Smooth muscle cell (in vitro differentiated cells): ENCODE results near the gene APOL3. TPM values are rescaled to one million over a fixed set of nuclear protein-coding genes. Genes with fewer than 3 reads are reported as not detected.
A peak's percentile ranks its signal among the peaks of the same experiment; 100 is the strongest.
"Not testable (repeated sequence)": the region's sequence is repeated elsewhere in the genome, so short reads cannot be mapped to it uniquely, and the experiment has no call there.

Source experiments
- DNase-seq: peaks from one replicate; lab custom pipeline; 2025; ENCODE audit not compliant: unreplicated experiment; lab: John Stamatoyannopoulos, UW
- H2AFZ ChIP-seq: fragments of 200-600 bp; sonication (generic); 2 replicates; pipeline ENCODE4 v1.6.0; 2016; ENCODE audit warnings: antibody characterized with exemption, low read depth, mild to moderate bottlenecking
- H3F3A ChIP-seq: fragments of 200-600 bp; sonication (generic); 2 replicates; pipeline ENCODE4 v1.6.0; 2017; ENCODE audit warnings: antibody characterized with exemption, low read depth
- H3K27ac ChIP-seq: fragments of 200-600 bp; sonication (generic); 2 replicates; pipeline ENCODE4 v1.5.1; 2016; ENCODE audit warnings: low read depth, mild to moderate bottlenecking
- H3K27me3 ChIP-seq: fragments of 200-600 bp; sonication (generic); 2 replicates; pipeline ENCODE4 v1.6.1; 2016; ENCODE audit warnings: low read depth, mild to moderate bottlenecking
- H3K36me3 ChIP-seq: fragments of 200-600 bp; sonication (generic); 2 replicates; pipeline ENCODE4 v1.5.1; 2016; ENCODE audit warnings: low read depth
- H3K4me1 ChIP-seq: fragments of 200-600 bp; sonication (generic); 2 replicates; pipeline ENCODE4 v1.5.1; 2016; ENCODE audit warnings: low read depth
- H3K4me2 ChIP-seq: fragments of 200-600 bp; sonication (generic); 2 replicates; pipeline ENCODE4 v1.6.0; 2016; ENCODE audit warnings: mild to moderate bottlenecking
- H3K4me3 ChIP-seq: fragments of 200-600 bp; sonication (generic); 2 replicates; pipeline ENCODE4 v1.5.1; 2016; ENCODE audit warnings: mild to moderate bottlenecking
- H3K79me2 ChIP-seq: fragments of 200-600 bp; sonication (generic); 2 replicates; pipeline ENCODE4 v1.6.0; 2016; ENCODE audit warnings: low read depth, mild to moderate bottlenecking
- H3K9ac ChIP-seq: fragments of 200-600 bp; sonication (generic); 2 replicates; pipeline ENCODE4 v1.6.0; 2016; ENCODE audit warnings: low read depth
- H3K9me3 ChIP-seq: fragments of 200-600 bp; sonication (generic); replicated peaks from 2 replicates; pipeline ENCODE4 v1.5.1; 2016; ENCODE audit warnings: low read depth
- H4K20me1 ChIP-seq: fragments of 200-600 bp; sonication (generic); 2 replicates; pipeline ENCODE4 v1.6.0; 2016; ENCODE audit warnings: low read depth
- CTCF ChIP-seq: fragments of 200-600 bp; sonication (generic); IDR thresholded peaks from 2 replicates; pipeline ENCODE4 v1.5.1; 2017; ENCODE audit warnings: borderline replicate concordance, mild to moderate bottlenecking, antibody characterized with exemption; ENCODE audit not compliant: insufficient read depth, poor library complexity, severe bottlenecking
- WGBS: methylation state at CpG from one replicate; pipeline ENCODE4 v1.1.7; 2016; ENCODE audit warnings: low lambda C conversion rate; 5-methylcytosine and 5-hydroxymethylcytosine counted together
- polyA plus RNA-seq: library from polyadenylated mRNA; unstranded; fragments of >200 nt; fragmentation: Nextera tagmentation; extraction: Ambion mirVana; gene quantifications from 2 replicates; pipeline ENCODE4 v1.2.1, GENCODE V29; 2016
- total RNA-seq: library from RNA; depleted of rRNA; stranded (reverse); fragments of >200 nt; gene quantifications from 2 replicates; pipeline ENCODE4 v1.2.3, GENCODE V29; 2014

The APOL3 gene
- total and polyA plus RNA-seq, 2 experiments from 2014 or later = 0.24 to 0.40 TPM

- Histone ChIP-seq H3F3A (no peaks in the 10 kb centered on the region), H3K4me2 (peak overlapping the region; percentile 83), H3K79me2 (no peaks in the 10 kb centered on the region), H3K4me1 (peaks cover 3% of the 10 kb centered on the region), H3K36me3 (no peaks in the 10 kb centered on the region), H3K9me3 (no peaks in the 10 kb centered on the region), H4K20me1 (no peaks in the 10 kb centered on the region), H3K4me3 (no peak overlapping the region), H2AFZ (peak overlapping the region; percentile 96), H3K9ac (no peak overlapping the region), H3K27me3 (no peaks in the 10 kb centered on the region), H3K27ac (no peak overlapping the region)
- no peak for DNase-seq
- WGBS = 72% methylated on average over 7 of the region's 7 CpGs
- no peak for TF ChIP-seq CTCF
Measured at GRCh38 chr22:36155702-36156101, 4.9 kb downstream of the APOL3 start.

GRCh38 chr22:36154423-36154945 lies 6.1 kb downstream of the APOL3 start:
- H3K4me2 ChIP-seq = no peak overlapping the region
- no peaks in the 10 kb centered on the region for H3K36me3 ChIP-seq
- no peak overlapping the region for H3K4me3 ChIP-seq
- no peak overlapping the region for H2AFZ ChIP-seq
- H3K79me2 ChIP-seq = no peaks in the 10 kb centered on the region
- H3K9ac ChIP-seq = no peak overlapping the region
- DNase-seq = no peak
- H4K20me1 ChIP-seq = no peaks in the 10 kb centered on the region
- no peaks in the 10 kb centered on the region for H3K27me3 ChIP-seq
- H3K27ac ChIP-seq = no peak overlapping the region
- H3K9me3 ChIP-seq = no peaks in the 10 kb centered on the region
- peaks cover 3% of the 10 kb centered on the region for H3K4me1 ChIP-seq
- TF ChIP-seq CTCF = no peak
- H3F3A ChIP-seq = no peaks in the 10 kb centered on the region
- 93% methylated on average over 3 of the region's 3 CpGs for WGBS

GRCh38 chr22:36153501-36154422 lies 6.8 kb downstream of the APOL3 start:
- no peak for DNase-seq
- no peaks in the 10 kb centered on the region for H3K79me2 ChIP-seq
- 92% methylated on average over 12 of the region's 12 CpGs for WGBS
- H4K20me1 ChIP-seq = no peaks in the 10 kb centered on the region
- H3K4me1 ChIP-seq = peaks cover 3% of the 10 kb centered on the region
- no peaks in the 10 kb centered on the region for H3K9me3 ChIP-seq
- H3K9ac ChIP-seq = no peak overlapping the region
- no peak overlapping the region for H2AFZ ChIP-seq
- no peak overlapping the region for H3K4me3 ChIP-seq
- no peak overlapping the region for H3K4me2 ChIP-seq
- H3K27ac ChIP-seq = no peak overlapping the region
- no peaks in the 10 kb centered on the region for H3K27me3 ChIP-seq
- no peaks in the 10 kb centered on the region for H3K36me3 ChIP-seq
- no peak for TF ChIP-seq CTCF
- H3F3A ChIP-seq = no peaks in the 10 kb centered on the region

- H3K4me2 ChIP-seq, H2AFZ ChIP-seq, H3K4me1 ChIP-seq, H3K27me3 ChIP-seq, H3F3A ChIP-seq, DNase-seq, H3K79me2 ChIP-seq, H3K9ac ChIP-seq, H3K4me3 ChIP-seq, H4K20me1 ChIP-seq, H3K36me3 ChIP-seq, H3K27ac ChIP-seq, H3K9me3 ChIP-seq: not testable (repeated sequence)
- WGBS = 97% methylated on average over 4 of the region's 4 CpGs
Measured at GRCh38 chr22:36152821-36153220, 7.7 kb downstream of the APOL3 start.
